Activated T-helper 1 cell treated with Interleukin-2 at 50 U/mL for 16 hours (primary cell): ENCODE measurements around the gene PRR23B.

Experiments
- DNase-seq: peaks from one replicate; pipeline ENCODE4 v3.0.0-alpha.2; 2020; ENCODE audit warnings: low read depth

PRR23B gene

GRCh38 chr3:138974462-138974861, 46.3 kb downstream of the PRR23B start:
- no peak for DNase-seq

- no peak for DNase-seq
Measured at GRCh38 chr3:138972941-138973340, 47.8 kb downstream of the PRR23B start.

DNA sequence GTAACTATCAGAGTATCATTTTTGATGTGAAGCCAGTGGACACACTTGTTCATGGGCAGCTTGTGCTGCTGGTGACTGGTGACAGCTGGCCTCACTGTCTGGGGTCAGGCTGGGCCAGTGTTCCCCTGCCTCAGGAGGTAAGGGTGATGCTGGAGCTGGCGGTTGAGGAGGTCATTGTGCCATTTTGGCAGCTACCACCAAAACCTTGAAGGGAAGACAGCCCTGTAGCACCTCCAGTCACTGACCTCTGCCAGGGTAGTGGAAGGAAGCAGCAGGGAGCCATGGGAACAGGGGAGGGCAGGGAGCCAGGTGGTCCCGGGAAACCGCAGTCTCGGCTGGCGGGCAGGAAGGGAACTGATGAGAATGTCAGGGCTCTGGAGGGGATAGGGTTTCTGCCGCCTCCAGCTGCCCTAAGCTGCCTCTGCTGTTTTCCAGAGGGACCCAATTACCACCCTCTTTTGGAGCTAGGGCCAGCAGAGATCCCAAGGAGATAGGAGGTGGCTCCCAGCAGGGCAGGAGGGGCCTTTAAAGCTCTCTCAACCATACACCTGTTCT, 48.9 kb downstream of the PRR23B start:
- no peak for DNase-seq
